HG03457 (cell line): ENCODE measurements around the gene HS2ST1.
"Not testable (repeated sequence)": the region's sequence is repeated elsewhere in the genome, so short reads cannot be mapped to it uniquely, and the experiment has no call there.

ENCODE experiments used
- ATAC-seq: cut with Tn5 transposase; IDR thresholded peaks from one replicate; pipeline ENCODE4 v1.9.1; 2021; ENCODE audit warnings: moderate number of reproducible peaks; ENCODE audit not compliant: unreplicated experiment

HS2ST1 gene

GRCh38 chr1:86965012-86965826, 50.8 kb downstream of the HS2ST1 start:
- no peak for ATAC-seq

GRCh38 chr1:86965827-86966182, 51.4 kb downstream of the HS2ST1 start:
- ATAC-seq, result no peak

GRCh38 chr1:86970938-86971337, 56.5 kb downstream of the HS2ST1 start:
- ATAC-seq, result no peak

- no peak for ATAC-seq
These were observed 57.3 kb downstream of the HS2ST1 start for GRCh38 chr1:86971778-86972177.

- no peak for ATAC-seq
These were observed 57.8 kb downstream of the HS2ST1 start for GRCh38 chr1:86972262-86972661.

GRCh38 chr1:86975993-86976550, 61.6 kb downstream of the HS2ST1 start:
- ATAC-seq, result no peak

- no peak for ATAC-seq
These were observed 62.2 kb downstream of the HS2ST1 start for GRCh38 chr1:86976664-86977063.

GRCh38 chr1:86981482-86982213, 67.2 kb downstream of the HS2ST1 start:
- no peak for ATAC-seq

GRCh38 chr1:86983677-86984076, 69.2 kb downstream of the HS2ST1 start:
- ATAC-seq, result not testable (repeated sequence)

- no peak for ATAC-seq
These were observed 73.0 kb downstream of the HS2ST1 start for GRCh38 chr1:86987446-86987845.

GRCh38 chr1:86988835-86989234, 74.4 kb downstream of the HS2ST1 start:
- no peak for ATAC-seq

- ATAC-seq, result not testable (repeated sequence)
These were observed 75.3 kb downstream of the HS2ST1 start for GRCh38 chr1:86989690-86990089.

GRCh38 chr1:86990826-86991225, 76.4 kb downstream of the HS2ST1 start:
- no peak for ATAC-seq

- ATAC-seq, result no peak
These were observed 77.2 kb downstream of the HS2ST1 start for GRCh38 chr1:86991549-86992186.

GRCh38 chr1:86992861-86993260, 78.4 kb downstream of the HS2ST1 start:
- no peak for ATAC-seq

- ATAC-seq, result no peak
These were observed 79.0 kb downstream of the HS2ST1 start for GRCh38 chr1:86993269-86993985.

GRCh38 chr1:86994061-86994460, 79.6 kb downstream of the HS2ST1 start:
- ATAC-seq, result no peak

GRCh38 chr1:86997538-86997937, 83.1 kb downstream of the HS2ST1 start:
- ATAC-seq, result no peak

GRCh38 chr1:86998280-86998679, 83.8 kb downstream of the HS2ST1 start:
- no peak for ATAC-seq

- no peak for ATAC-seq
These were observed 84.3 kb downstream of the HS2ST1 start for GRCh38 chr1:86998727-86999126.

- ATAC-seq, result no peak
These were observed 86.0 kb downstream of the HS2ST1 start for GRCh38 chr1:87000460-87000859.
